ENCODE results near the gene TGIF2. TPM values are rescaled to one million over a fixed set of nuclear protein-coding genes. Genes with fewer than 3 reads are reported as not detected.
A peak's percentile ranks its signal among the peaks of the same experiment; 100 is the strongest.

Gene TGIF2
- total and polyA plus RNA-seq, 2 of the 13 experiments (the other 11 are each of a cell fraction or from before 2014, with no cell fraction given) = 41.3 to 53.9 TPM

DNA sequence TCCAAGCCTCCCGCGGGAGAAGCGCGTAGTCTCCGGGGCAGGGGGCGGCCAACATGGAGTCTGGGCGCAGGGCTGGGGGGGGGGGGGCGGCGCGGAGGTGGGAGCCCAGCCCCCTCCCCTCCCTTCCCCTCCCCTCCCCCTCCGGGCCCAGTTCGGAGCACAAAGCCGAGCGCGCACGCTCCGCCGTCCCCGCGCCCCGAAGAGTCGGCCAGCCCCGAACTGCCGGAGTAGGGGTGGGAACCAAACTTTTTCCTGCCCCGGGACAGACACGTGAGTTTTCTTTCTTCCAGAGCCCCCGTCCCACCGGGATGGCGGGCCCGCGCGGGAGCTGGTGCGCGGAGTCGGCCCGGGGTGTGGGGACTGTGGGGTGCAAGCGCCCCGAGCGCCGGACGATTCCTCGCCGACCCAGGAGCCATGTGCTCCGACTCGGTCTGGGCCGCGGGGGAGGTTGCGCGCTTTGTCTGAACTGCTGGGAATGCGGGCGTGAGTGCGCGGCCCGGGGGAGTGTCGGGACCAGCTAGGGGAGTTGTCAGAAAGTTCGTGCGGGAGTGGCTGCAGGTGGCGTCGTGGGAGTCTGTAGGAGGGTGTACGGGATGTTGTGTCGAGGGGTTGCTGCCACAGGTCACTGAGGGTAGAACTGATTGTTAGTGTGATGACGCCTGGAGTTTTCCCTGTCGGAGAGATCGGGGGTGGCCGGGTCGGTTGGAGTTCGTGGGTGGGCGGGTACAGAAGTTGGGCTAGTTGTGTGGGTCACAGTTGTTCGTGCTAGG is 1.2 kb downstream of the TGIF2 start (continued):
- TF ChIP-seq ZNF772 (CRISPR knock-in tag; IDR thresholded peaks at IDR 0.05) = peak; percentile 71; the same call in 1 of the 2 replicates
- TF ChIP-seq, protein P1, sequence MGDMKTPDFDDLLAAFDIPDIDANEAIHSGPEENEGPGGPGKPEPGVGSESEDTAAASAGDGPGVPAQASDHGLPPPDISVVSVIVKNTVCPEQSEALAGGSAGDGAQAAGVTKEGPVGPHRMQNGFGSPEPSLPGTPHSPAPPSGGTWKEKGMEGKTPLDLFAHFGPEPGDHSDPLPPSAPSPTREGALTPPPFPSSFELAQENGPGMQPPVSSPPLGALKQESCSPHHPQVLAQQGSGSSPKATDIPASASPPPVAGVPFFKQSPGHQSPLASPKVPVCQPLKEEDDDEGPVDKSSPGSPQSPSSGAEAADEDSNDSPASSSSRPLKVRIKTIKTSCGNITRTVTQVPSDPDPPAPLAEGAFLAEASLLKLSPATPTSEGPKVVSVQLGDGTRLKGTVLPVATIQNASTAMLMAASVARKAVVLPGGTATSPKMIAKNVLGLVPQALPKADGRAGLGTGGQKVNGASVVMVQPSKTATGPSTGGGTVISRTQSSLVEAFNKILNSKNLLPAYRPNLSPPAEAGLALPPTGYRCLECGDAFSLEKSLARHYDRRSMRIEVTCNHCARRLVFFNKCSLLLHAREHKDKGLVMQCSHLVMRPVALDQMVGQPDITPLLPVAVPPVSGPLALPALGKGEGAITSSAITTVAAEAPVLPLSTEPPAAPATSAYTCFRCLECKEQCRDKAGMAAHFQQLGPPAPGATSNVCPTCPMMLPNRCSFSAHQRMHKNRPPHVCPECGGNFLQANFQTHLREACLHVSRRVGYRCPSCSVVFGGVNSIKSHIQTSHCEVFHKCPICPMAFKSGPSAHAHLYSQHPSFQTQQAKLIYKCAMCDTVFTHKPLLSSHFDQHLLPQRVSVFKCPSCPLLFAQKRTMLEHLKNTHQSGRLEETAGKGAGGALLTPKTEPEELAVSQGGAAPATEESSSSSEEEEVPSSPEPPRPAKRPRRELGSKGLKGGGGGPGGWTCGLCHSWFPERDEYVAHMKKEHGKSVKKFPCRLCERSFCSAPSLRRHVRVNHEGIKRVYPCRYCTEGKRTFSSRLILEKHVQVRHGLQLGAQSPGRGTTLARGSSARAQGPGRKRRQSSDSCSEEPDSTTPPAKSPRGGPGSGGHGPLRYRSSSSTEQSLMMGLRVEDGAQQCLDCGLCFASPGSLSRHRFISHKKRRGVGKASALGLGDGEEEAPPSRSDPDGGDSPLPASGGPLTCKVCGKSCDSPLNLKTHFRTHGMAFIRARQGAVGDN (CRISPR knock-in tag; IDR thresholded peaks at IDR 0.05) = peak; percentile 95
- no peak; the same call in 1 of the 2 replicates for TF ChIP-seq ISX (CRISPR knock-in tag; conservative IDR thresholded peaks at IDR 0.05)
- peak; percentile 75 for TF ChIP-seq POLR2G (IDR thresholded peaks at IDR 0.05; ENCODE audit: low read depth, low read length)
- TF ChIP-seq, protein P2, sequence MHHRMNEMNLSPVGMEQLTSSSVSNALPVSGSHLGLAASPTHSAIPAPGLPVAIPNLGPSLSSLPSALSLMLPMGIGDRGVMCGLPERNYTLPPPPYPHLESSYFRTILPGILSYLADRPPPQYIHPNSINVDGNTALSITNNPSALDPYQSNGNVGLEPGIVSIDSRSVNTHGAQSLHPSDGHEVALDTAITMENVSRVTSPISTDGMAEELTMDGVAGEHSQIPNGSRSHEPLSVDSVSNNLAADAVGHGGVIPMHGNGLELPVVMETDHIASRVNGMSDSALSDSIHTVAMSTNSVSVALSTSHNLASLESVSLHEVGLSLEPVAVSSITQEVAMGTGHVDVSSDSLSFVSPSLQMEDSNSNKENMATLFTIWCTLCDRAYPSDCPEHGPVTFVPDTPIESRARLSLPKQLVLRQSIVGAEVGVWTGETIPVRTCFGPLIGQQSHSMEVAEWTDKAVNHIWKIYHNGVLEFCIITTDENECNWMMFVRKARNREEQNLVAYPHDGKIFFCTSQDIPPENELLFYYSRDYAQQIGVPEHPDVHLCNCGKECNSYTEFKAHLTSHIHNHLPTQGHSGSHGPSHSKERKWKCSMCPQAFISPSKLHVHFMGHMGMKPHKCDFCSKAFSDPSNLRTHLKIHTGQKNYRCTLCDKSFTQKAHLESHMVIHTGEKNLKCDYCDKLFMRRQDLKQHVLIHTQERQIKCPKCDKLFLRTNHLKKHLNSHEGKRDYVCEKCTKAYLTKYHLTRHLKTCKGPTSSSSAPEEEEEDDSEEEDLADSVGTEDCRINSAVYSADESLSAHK (CRISPR knock-in tag; IDR thresholded peaks at IDR 0.05; ENCODE audit: borderline replicate concordance) = no peak
- TF ChIP-seq ESRRA (CRISPR knock-in tag; IDR thresholded peaks at IDR 0.05; ENCODE audit: low read depth) = peak; percentile 55; the same call in 1 of the 2 replicates
- peak; percentile 64 for TF ChIP-seq CBFB (CRISPR knock-in tag; IDR thresholded peaks at IDR 0.05)
- peak; percentile 34 for TF ChIP-seq ZNF232 (CRISPR knock-in tag; IDR thresholded peaks at IDR 0.05; ENCODE audit: borderline replicate concordance)
- TF ChIP-seq SP4 (CRISPR knock-in tag; IDR thresholded peaks at IDR 0.05) = peak; percentile 33; the same call in 1 of the 2 replicates
- no peak for TF ChIP-seq ZKSCAN8 (CRISPR knock-in tag; IDR thresholded peaks at IDR 0.05; ENCODE audit: borderline replicate concordance)
- TF ChIP-seq, protein P3, sequence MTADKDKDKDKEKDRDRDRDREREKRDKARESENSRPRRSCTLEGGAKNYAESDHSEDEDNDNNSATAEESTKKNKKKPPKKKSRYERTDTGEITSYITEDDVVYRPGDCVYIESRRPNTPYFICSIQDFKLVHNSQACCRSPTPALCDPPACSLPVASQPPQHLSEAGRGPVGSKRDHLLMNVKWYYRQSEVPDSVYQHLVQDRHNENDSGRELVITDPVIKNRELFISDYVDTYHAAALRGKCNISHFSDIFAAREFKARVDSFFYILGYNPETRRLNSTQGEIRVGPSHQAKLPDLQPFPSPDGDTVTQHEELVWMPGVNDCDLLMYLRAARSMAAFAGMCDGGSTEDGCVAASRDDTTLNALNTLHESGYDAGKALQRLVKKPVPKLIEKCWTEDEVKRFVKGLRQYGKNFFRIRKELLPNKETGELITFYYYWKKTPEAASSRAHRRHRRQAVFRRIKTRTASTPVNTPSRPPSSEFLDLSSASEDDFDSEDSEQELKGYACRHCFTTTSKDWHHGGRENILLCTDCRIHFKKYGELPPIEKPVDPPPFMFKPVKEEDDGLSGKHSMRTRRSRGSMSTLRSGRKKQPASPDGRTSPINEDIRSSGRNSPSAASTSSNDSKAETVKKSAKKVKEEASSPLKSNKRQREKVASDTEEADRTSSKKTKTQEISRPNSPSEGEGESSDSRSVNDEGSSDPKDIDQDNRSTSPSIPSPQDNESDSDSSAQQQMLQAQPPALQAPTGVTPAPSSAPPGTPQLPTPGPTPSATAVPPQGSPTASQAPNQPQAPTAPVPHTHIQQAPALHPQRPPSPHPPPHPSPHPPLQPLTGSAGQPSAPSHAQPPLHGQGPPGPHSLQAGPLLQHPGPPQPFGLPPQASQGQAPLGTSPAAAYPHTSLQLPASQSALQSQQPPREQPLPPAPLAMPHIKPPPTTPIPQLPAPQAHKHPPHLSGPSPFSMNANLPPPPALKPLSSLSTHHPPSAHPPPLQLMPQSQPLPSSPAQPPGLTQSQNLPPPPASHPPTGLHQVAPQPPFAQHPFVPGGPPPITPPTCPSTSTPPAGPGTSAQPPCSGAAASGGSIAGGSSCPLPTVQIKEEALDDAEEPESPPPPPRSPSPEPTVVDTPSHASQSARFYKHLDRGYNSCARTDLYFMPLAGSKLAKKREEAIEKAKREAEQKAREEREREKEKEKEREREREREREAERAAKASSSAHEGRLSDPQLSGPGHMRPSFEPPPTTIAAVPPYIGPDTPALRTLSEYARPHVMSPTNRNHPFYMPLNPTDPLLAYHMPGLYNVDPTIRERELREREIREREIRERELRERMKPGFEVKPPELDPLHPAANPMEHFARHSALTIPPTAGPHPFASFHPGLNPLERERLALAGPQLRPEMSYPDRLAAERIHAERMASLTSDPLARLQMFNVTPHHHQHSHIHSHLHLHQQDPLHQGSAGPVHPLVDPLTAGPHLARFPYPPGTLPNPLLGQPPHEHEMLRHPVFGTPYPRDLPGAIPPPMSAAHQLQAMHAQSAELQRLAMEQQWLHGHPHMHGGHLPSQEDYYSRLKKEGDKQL (CRISPR knock-in tag; IDR thresholded peaks at IDR 0.05; ENCODE audit: low read depth) = no peak
- peak; percentile 89 for TF ChIP-seq ZNF572 (CRISPR knock-in tag; IDR thresholded peaks at IDR 0.05)
- no peak for TF ChIP-seq CENPX (CRISPR knock-in tag; IDR thresholded peaks at IDR 0.05)
- 0 out of 2 replicates have a peak, but pooled peaks have one; percentile 25 for TF ChIP-seq SOX5 (CRISPR knock-in tag; IDR thresholded peaks at IDR 0.05; ENCODE audit: borderline replicate concordance)
- TF ChIP-seq IKZF1 (IDR thresholded peaks at IDR 0.05) = no peak
- peak; percentile 82; the same call in 1 of the 2 replicates for TF ChIP-seq ZNF782 (CRISPR knock-in tag; IDR thresholded peaks at IDR 0.05; ENCODE audit: borderline replicate concordance)
- TF ChIP-seq MED13 (CRISPR knock-in tag; IDR thresholded peaks at IDR 0.05) = 0 out of 2 replicates have a peak, but pooled peaks have one; percentile 3
